ENCODE data around the gene CASP8AP2. TPM values are rescaled to one million over a fixed set of nuclear protein-coding genes. Genes with fewer than 3 reads are reported as not detected.

Gene CASP8AP2
- total and polyA plus RNA-seq, 2 of the 13 experiments (the other 11 are each of a cell fraction or from before 2014, with no cell fraction given) = 5.7 to 13.5 TPM

- TF ChIP-seq, protein P1, sequence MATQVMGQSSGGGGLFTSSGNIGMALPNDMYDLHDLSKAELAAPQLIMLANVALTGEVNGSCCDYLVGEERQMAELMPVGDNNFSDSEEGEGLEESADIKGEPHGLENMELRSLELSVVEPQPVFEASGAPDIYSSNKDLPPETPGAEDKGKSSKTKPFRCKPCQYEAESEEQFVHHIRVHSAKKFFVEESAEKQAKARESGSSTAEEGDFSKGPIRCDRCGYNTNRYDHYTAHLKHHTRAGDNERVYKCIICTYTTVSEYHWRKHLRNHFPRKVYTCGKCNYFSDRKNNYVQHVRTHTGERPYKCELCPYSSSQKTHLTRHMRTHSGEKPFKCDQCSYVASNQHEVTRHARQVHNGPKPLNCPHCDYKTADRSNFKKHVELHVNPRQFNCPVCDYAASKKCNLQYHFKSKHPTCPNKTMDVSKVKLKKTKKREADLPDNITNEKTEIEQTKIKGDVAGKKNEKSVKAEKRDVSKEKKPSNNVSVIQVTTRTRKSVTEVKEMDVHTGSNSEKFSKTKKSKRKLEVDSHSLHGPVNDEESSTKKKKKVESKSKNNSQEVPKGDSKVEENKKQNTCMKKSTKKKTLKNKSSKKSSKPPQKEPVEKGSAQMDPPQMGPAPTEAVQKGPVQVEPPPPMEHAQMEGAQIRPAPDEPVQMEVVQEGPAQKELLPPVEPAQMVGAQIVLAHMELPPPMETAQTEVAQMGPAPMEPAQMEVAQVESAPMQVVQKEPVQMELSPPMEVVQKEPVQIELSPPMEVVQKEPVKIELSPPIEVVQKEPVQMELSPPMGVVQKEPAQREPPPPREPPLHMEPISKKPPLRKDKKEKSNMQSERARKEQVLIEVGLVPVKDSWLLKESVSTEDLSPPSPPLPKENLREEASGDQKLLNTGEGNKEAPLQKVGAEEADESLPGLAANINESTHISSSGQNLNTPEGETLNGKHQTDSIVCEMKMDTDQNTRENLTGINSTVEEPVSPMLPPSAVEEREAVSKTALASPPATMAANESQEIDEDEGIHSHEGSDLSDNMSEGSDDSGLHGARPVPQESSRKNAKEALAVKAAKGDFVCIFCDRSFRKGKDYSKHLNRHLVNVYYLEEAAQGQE (IDR thresholded peaks at IDR 0.05; ENCODE audit: borderline replicate concordance in 1 of 2, low read depth in 1 of 2, low read length in 2 of 2) = peak in 1 of 2 experiments; percentile 54; a peak in 1 of 4 replicates
- TF ChIP-seq ZNF720 (CRISPR knock-in tag; IDR thresholded peaks at IDR 0.05) (0 out of 2 replicates have a peak, but pooled peaks have one; percentile 33), ZFY (CRISPR knock-in tag; IDR thresholded peaks at IDR 0.05) (peak; percentile 85), BRCA1 (CRISPR knock-in tag; IDR thresholded peaks at IDR 0.05) (no peak), KMT2B (CRISPR knock-in tag; IDR thresholded peaks at IDR 0.05) (peak; percentile 98), E2F1 (CRISPR knock-in tag; IDR thresholded peaks at IDR 0.05) (no peak), NCOA1 (CRISPR knock-in tag; IDR thresholded peaks at IDR 0.05) (no peak), ZNF326 (CRISPR knock-in tag; IDR thresholded peaks at IDR 0.05; ENCODE audit: borderline replicate concordance) (no peak), JDP2 (CRISPR knock-in tag; IDR thresholded peaks at IDR 0.05; ENCODE audit: borderline replicate concordance) (no peak), ZNF24 (IDR thresholded peaks at IDR 0.05) (no peak), ESRRA (CRISPR knock-in tag; IDR thresholded peaks at IDR 0.05; ENCODE audit: low read depth) (no peak; the same call in 1 of the 2 replicates), SMAD3 (CRISPR knock-in tag; IDR thresholded peaks at IDR 0.05) (peak; percentile 27), YY1 (IDR thresholded peaks at IDR 0.05; ENCODE audit: insufficient read depth, insufficient replicate concordance, low read depth, low read length) (peak; percentile 62), ZNF296 (CRISPR knock-in tag; conservative IDR thresholded peaks at IDR 0.05) (no peak), TGIF2 (CRISPR knock-in tag; IDR thresholded peaks at IDR 0.05) (peak; percentile 89), ZNF12 (CRISPR knock-in tag; IDR thresholded peaks at IDR 0.05) (peak; percentile 53; the same call in 1 of the 2 replicates), ZNF597 (CRISPR knock-in tag; IDR thresholded peaks at IDR 0.05) (no peak)
- TF ChIP-seq, protein P2, sequence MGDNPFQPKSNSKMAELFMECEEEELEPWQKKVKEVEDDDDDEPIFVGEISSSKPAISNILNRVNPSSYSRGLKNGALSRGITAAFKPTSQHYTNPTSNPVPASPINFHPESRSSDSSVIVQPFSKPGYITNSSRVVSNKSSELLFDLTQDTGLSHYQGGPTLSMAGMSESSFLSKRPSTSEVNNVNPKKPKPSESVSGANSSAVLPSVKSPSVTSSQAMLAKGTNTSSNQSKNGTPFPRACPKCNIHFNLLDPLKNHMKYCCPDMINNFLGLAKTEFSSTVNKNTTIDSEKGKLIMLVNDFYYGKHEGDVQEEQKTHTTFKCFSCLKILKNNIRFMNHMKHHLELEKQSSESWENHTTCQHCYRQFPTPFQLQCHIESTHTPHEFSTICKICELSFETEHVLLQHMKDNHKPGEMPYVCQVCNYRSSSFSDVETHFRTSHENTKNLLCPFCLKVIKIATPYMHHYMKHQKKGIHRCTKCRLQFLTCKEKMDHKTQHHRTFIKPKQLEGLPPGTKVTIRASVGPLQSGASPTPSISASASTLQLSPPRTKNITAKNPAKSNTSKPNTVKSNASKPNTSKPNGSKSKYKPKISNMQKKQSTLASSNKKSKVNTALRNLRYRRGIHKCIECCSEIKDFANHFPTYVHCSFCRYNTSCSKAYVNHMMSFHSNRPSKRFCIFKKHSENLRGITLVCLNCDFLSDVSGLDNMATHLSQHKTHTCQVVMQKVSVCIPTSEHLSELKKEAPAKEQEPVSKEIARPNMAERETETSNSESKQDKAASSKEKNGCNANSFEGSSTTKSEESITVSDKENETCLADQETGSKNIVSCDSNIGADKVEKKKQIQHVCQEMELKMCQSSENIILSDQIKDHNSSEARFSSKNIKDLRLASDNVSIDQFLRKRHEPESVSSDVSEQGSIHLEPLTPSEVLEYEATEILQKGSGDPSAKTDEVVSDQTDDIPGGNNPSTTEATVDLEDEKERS (CRISPR knock-in tag; IDR thresholded peaks at IDR 0.05) = 0 out of 2 replicates have a peak, but pooled peaks have one; percentile 31
- TF ChIP-seq, protein P3, sequence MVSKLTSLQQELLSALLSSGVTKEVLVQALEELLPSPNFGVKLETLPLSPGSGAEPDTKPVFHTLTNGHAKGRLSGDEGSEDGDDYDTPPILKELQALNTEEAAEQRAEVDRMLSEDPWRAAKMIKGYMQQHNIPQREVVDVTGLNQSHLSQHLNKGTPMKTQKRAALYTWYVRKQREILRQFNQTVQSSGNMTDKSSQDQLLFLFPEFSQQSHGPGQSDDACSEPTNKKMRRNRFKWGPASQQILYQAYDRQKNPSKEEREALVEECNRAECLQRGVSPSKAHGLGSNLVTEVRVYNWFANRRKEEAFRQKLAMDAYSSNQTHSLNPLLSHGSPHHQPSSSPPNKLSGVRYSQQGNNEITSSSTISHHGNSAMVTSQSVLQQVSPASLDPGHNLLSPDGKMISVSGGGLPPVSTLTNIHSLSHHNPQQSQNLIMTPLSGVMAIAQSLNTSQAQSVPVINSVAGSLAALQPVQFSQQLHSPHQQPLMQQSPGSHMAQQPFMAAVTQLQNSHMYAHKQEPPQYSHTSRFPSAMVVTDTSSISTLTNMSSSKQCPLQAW (CRISPR knock-in tag; IDR thresholded peaks at IDR 0.05) = peak; percentile 87
These were observed 10.1 kb upstream of the CASP8AP2 start, which contains the start of gene MDN1 (continued) for GRCh38 chr6:89819336-89820130.

Data from HepG2 (cell line).